Right lobe of liver (tissue), 4 donors: ENCODE results near the gene BICRA.

Experiments used
- CTCF ChIP-seq, 4 donors: fragments of 200-600 bp in 3 of 4; fragments of 450-650 bp in 1 of 4; IDR thresholded peaks; one replicate each; pipeline versions ENCODE4 v1.5.1 to v1.8.0; 2016 to 2022; ENCODE audit warnings: antibody characterized with exemption in 4 of 4, mild to moderate bottlenecking in 2 of 4
- POLR2A ChIP-seq: fragments of 450-650 bp; IDR thresholded peaks from one replicate; pipeline ENCODE4 v1.6.1; 2017; ENCODE audit warnings: antibody characterized with exemption, mild to moderate bottlenecking
- donor health status: DM: no; HTN: no; CAD: no.
- donor health status: DM: no; HTN: no; CAD: no.
- donor health status: DM: no; HTN: yes; CAD: no.

DNA sequence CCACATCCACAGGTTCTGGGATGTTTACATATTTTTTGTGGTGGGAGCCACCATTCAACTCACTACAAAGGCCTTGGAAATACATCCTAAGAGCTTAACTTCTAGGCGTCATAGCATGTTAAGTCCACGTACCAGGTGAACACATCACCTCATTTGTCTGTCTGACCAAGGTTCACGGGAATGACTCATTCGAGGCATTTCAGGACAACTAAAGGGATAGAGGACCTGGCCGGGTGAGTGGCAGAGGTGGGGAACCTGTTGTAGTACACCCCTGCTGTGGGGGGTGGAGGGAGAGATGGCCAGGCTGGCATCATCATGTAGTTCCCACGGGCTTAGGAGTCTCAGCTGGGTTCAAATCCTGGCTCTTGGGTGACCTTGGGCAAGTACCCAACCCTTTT lies 51.5 kb downstream of the BICRA start:
- TF ChIP-seq CTCF (IDR thresholded peaks at IDR 0.05) (no peak), POLR2A (no peak)
